ENCODE measurements around the gene FRA10AC1. TPM values are rescaled to one million over a fixed set of nuclear protein-coding genes. Genes with fewer than 3 reads are reported as not detected.

The FRA10AC1 gene
- total and polyA plus RNA-seq, 2 of the 13 experiments (the other 11 are each of a cell fraction or from before 2014, with no cell fraction given) = 5.3 to 7.4 TPM

DNA sequence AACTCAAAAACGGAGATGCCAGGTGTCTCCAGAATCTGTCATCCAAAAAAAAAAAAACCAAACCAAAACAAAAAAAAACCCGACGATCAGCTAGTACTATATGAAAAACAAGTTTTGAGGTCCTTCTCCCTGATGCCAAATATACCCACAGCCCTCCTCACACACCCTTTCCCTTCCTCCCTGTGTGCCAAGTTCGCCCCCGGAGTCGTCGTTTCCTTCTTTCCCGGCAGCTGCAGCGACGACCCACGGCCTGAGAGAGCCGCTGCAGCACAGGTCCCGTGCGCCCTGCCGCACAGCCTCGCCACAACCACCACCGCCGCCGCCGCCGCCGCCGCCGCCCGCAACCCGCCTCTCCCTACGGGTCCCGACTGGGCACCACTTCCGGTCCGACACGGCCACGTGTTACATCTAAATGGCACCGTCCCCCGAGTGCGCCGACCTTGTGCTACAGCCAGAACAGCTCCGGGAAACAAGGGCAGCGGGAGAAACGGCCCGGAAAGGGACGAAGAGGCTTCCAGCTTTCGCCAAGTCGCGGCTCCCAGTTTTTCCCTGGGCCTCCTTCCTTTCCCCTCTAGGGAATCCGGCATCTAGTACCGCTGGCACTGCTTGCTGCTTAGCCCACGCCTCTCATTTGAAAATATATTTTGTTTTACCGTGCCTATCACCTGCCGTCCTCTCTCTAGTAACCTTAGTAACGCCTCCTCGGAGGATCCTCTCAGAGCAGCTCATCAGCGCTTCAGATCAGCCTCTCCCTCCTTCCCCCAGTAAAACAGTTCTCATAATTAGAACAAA, at the start of gene FRA10AC1 (continued):
- TF ChIP-seq, protein P1, sequence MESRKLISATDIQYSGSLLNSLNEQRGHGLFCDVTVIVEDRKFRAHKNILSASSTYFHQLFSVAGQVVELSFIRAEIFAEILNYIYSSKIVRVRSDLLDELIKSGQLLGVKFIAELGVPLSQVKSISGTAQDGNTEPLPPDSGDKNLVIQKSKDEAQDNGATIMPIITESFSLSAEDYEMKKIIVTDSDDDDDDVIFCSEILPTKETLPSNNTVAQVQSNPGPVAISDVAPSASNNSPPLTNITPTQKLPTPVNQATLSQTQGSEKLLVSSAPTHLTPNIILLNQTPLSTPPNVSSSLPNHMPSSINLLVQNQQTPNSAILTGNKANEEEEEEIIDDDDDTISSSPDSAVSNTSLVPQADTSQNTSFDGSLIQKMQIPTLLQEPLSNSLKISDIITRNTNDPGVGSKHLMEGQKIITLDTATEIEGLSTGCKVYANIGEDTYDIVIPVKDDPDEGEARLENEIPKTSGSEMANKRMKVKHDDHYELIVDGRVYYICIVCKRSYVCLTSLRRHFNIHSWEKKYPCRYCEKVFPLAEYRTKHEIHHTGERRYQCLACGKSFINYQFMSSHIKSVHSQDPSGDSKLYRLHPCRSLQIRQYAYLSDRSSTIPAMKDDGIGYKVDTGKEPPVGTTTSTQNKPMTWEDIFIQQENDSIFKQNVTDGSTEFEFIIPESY (CRISPR knock-in tag; IDR thresholded peaks at IDR 0.05) = peak; percentile 73
- TF ChIP-seq, protein P2, sequence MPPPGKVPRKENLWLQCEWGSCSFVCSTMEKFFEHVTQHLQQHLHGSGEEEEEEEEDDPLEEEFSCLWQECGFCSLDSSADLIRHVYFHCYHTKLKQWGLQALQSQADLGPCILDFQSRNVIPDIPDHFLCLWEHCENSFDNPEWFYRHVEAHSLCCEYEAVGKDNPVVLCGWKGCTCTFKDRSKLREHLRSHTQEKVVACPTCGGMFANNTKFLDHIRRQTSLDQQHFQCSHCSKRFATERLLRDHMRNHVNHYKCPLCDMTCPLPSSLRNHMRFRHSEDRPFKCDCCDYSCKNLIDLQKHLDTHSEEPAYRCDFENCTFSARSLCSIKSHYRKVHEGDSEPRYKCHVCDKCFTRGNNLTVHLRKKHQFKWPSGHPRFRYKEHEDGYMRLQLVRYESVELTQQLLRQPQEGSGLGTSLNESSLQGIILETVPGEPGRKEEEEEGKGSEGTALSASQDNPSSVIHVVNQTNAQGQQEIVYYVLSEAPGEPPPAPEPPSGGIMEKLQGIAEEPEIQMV (CRISPR knock-in tag; IDR thresholded peaks at IDR 0.05; ENCODE audit: low read depth) = peak; percentile 71; the same call in 1 of the 2 replicates
- TF ChIP-seq CREB1 (IDR thresholded peaks at IDR 0.05) = peak; percentile 72
- peak; percentile 67 for TF ChIP-seq CREB1 (CRISPR knock-in tag; IDR thresholded peaks at IDR 0.05)
- peak; percentile 99 for TF ChIP-seq ZNF788 (CRISPR knock-in tag; IDR thresholded peaks at IDR 0.05; ENCODE audit: borderline replicate concordance)
- TF ChIP-seq KAT7 (CRISPR knock-in tag; IDR thresholded peaks at IDR 0.05; ENCODE audit: borderline replicate concordance) = peak; percentile 96
- peak; percentile 96 for TF ChIP-seq MTA1 (CRISPR knock-in tag; IDR thresholded peaks at IDR 0.05; ENCODE audit: borderline replicate concordance)
- TF ChIP-seq HDAC2 (CRISPR knock-in tag; IDR thresholded peaks at IDR 0.05) = peak; percentile 78
- peak; percentile 88; the same call in 1 of the 2 replicates for TF ChIP-seq CAMTA2 (CRISPR knock-in tag; IDR thresholded peaks at IDR 0.05; ENCODE audit: borderline replicate concordance)
- TF ChIP-seq POLR2AphosphoS2 (IDR thresholded peaks at IDR 0.05; ENCODE audit: low read depth, low read length) = no peak
- peak; percentile 80; the same call in 1 of the 2 replicates for TF ChIP-seq ZNF329 (CRISPR knock-in tag; IDR thresholded peaks at IDR 0.05; ENCODE audit: low read depth)
- 0 out of 2 replicates have a peak, but pooled peaks have one; percentile 79 for TF ChIP-seq EEA1 (CRISPR knock-in tag; IDR thresholded peaks at IDR 0.05; ENCODE audit: borderline replicate concordance)
- no peak for TF ChIP-seq NR1H2 (CRISPR knock-in tag; IDR thresholded peaks at IDR 0.05; ENCODE audit: borderline replicate concordance, low read depth)
- TF ChIP-seq, protein P3, sequence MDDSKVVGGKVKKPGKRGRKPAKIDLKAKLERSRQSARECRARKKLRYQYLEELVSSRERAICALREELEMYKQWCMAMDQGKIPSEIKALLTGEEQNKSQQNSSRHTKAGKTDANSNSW (CRISPR knock-in tag; IDR thresholded peaks at IDR 0.05; ENCODE audit: borderline replicate concordance) = peak; percentile 64; the same call in 1 of the 2 replicates
- peak; percentile 99 for TF ChIP-seq ASH2L (IDR thresholded peaks at IDR 0.05; ENCODE audit: insufficient read length, low read depth, low read length)
- TF ChIP-seq, protein P4, sequence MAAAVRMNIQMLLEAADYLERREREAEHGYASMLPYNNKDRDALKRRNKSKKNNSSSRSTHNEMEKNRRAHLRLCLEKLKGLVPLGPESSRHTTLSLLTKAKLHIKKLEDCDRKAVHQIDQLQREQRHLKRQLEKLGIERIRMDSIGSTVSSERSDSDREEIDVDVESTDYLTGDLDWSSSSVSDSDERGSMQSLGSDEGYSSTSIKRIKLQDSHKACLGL (CRISPR knock-in tag; IDR thresholded peaks at IDR 0.05) = peak; percentile 50; the same call in 1 of the 2 replicates
- TF ChIP-seq, protein P5, sequence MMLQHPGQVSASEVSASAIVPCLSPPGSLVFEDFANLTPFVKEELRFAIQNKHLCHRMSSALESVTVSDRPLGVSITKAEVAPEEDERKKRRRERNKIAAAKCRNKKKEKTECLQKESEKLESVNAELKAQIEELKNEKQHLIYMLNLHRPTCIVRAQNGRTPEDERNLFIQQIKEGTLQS (CRISPR knock-in tag; IDR thresholded peaks at IDR 0.05) = peak; percentile 57
- peak; percentile 99; the same call in 1 of the 2 replicates for TF ChIP-seq SMAD1 (CRISPR knock-in tag; IDR thresholded peaks at IDR 0.05; ENCODE audit: borderline replicate concordance, low read depth)
- no peak for TF ChIP-seq MTA3 (CRISPR knock-in tag; IDR thresholded peaks at IDR 0.05)
- TF ChIP-seq ZNF549 (CRISPR knock-in tag; IDR thresholded peaks at IDR 0.05) = no peak
- peak; percentile 50; the same call in 1 of the 2 replicates for TF ChIP-seq ZNF136 (CRISPR knock-in tag; IDR thresholded peaks at IDR 0.05; ENCODE audit: low read depth)
- TF ChIP-seq ZBTB20 (CRISPR knock-in tag; IDR thresholded peaks at IDR 0.05; ENCODE audit: borderline replicate concordance, low read depth) = peak; percentile 55; the same call in 1 of the 2 replicates
- TF ChIP-seq SP140L (CRISPR knock-in tag; IDR thresholded peaks at IDR 0.05; ENCODE audit: borderline replicate concordance) = peak; percentile 61; the same call in 1 of the 2 replicates
- TF ChIP-seq RNF2 (conservative IDR thresholded peaks at IDR 0.05; ENCODE audit: low read depth) = peak; percentile 89

Data from HepG2 (cell line).